WTC11 (cell line): Measurements from ENCODE around the gene CCDC183.

Experiments
- ATF3 ChIP-seq: sonication (generic); formaldehyde crosslinking; conservative IDR thresholded peaks from 2 replicates; pipeline ENCODE4 v1.8.1; 2022; ENCODE audit warnings: mild to moderate bottlenecking, missing genetic modification reagents
- CTCF ChIP-seq: fragments of 200-600 bp; IDR thresholded peaks from 2 replicates; pipeline ENCODE4 v1.8.0; 2022; ENCODE audit warnings: antibody characterized with exemption
- FOXK1 ChIP-seq: sonication (generic); formaldehyde crosslinking; IDR thresholded peaks from 2 replicates; pipeline ENCODE4 v1.8.0; 2022; ENCODE audit warnings: mild to moderate bottlenecking, moderate library complexity, missing genetic modification reagents
- GABPB1 ChIP-seq: sonication (generic); formaldehyde crosslinking; IDR thresholded peaks from 2 replicates; pipeline ENCODE4 v1.8.1; 2023; ENCODE audit warnings: mild to moderate bottlenecking, missing genetic modification reagents

- no peak for TF ChIP-seq ATF3 (CRISPR knock-in tag)
- no peak for TF ChIP-seq CTCF
- TF ChIP-seq GABPB1 (CRISPR knock-in tag) = no peak
- no peak for TF ChIP-seq FOXK1
These were observed 59.4 kb downstream of the CCDC183 start for GRCh38 chr9:136855461-136856078.
